Peyer's patch (tissue), 4 donors: ENCODE measurements around the gene CPEB4. TPM values are rescaled to one million over a fixed set of nuclear protein-coding genes. Genes with fewer than 3 reads are reported as not detected.

ENCODE experiments used
- DNase-seq, 3 donors: peaks; one replicate each; pipeline ENCODE4 v3.0.0-alpha.2; 2017 to 2019
- H3K27ac ChIP-seq, 4 donors: fragments of 200-600 bp; sonication (generic); one replicate each; pipeline ENCODE4 v1.5.1; 2016 to 2019
- H3K27me3 ChIP-seq, 2 donors: fragments of 200-600 bp; sonication (generic); one replicate each; pipeline ENCODE4 v1.5.1; 2019
- H3K36me3 ChIP-seq, 3 donors: fragments of 200-600 bp; sonication (generic); one replicate each; pipeline ENCODE4 v1.5.1; 2016 to 2019
- H3K4me1 ChIP-seq, 4 donors: fragments of 200-600 bp; sonication (generic); one replicate each; pipeline ENCODE4 v1.5.1; 2016 to 2019
- H3K4me3 ChIP-seq, 4 donors: fragments of 200-600 bp; sonication (generic); 1 replicate in 3 of 4; 2 replicates in 1 of 4; pipeline ENCODE4 v1.5.1; 2016 to 2019; ENCODE audit warnings: mild to moderate bottlenecking in 1 of 4
- H3K9me3 ChIP-seq, 4 donors: fragments of 200-600 bp; sonication (generic); one replicate each; pipeline ENCODE4 v1.5.1; 2016 to 2019; ENCODE audit warnings: mild to moderate bottlenecking in 1 of 4
- POLR2A ChIP-seq, 2 donors: fragments of 450-650 bp; IDR thresholded peaks; one replicate each; pipeline ENCODE4 v1.5.1; 2017; ENCODE audit warnings: antibody characterized with exemption in 2 of 2, mild to moderate bottlenecking in 2 of 2, moderate library complexity in 2 of 2
- total RNA-seq, 4 donors: library from RNA; depleted of rRNA; stranded (reverse); fragments of >200 nt; gene quantifications; one replicate each; pipeline ENCODE4 v1.1.0, GENCODE V29; 2016
- TF ChIP-seq, protein P1 (sequence below), 6 experiments: fragments of 450-650 bp in 4 of 6; fragments of 200-600 bp in 2 of 6; sonication (generic) in 1 of 6; IDR thresholded peaks; one replicate each; pipeline ENCODE4 v1.5.1; 2017 to 2019; ENCODE audit warnings: antibody characterized with exemption in 6 of 6, mild to moderate bottlenecking in 3 of 6, moderate library complexity in 1 of 6

The CPEB4 gene
- total RNA-seq, 4 donors from 2014 or later = 29.7 to 67.0 (median 57.6) TPM

DNA sequence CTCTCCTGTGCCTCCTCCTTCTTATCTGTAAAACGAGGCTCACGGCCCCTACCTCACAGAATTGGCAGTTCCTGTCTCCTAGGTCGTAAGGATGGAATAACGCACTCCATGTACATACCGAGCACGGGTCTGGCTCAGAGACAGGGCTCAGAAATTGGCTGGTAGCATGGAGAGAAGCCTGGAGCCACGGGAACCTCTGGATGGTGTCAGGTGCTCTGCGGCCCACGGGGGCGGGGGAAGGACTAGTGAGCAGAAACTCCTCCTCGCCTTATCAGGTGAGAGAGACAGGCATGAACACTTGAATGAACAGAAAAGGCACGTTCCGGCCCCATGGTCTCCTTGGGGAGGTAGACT is 85.4 kb downstream of the CPEB4 start:
- peak overlapping the region; percentile 24 to 52 (median 40) for H3K4me3 ChIP-seq
- no peak overlapping the region for H3K27ac ChIP-seq
- DNase-seq = peak in 1 of 3 donors; percentile 57
- TF ChIP-seq, protein P1, sequence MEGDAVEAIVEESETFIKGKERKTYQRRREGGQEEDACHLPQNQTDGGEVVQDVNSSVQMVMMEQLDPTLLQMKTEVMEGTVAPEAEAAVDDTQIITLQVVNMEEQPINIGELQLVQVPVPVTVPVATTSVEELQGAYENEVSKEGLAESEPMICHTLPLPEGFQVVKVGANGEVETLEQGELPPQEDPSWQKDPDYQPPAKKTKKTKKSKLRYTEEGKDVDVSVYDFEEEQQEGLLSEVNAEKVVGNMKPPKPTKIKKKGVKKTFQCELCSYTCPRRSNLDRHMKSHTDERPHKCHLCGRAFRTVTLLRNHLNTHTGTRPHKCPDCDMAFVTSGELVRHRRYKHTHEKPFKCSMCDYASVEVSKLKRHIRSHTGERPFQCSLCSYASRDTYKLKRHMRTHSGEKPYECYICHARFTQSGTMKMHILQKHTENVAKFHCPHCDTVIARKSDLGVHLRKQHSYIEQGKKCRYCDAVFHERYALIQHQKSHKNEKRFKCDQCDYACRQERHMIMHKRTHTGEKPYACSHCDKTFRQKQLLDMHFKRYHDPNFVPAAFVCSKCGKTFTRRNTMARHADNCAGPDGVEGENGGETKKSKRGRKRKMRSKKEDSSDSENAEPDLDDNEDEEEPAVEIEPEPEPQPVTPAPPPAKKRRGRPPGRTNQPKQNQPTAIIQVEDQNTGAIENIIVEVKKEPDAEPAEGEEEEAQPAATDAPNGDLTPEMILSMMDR (IDR thresholded peaks at IDR 0.05) = no peak
- TF ChIP-seq POLR2A (IDR thresholded peaks at IDR 0.05) = no peak
- H3K9me3 ChIP-seq = no peaks in the 10 kb centered on the region
- H3K36me3 ChIP-seq = no peaks in the 10 kb centered on the region
- peaks cover 0 to 6% (median 2%) of the 10 kb centered on the region in 4 donors for H3K4me1 ChIP-seq
- H3K27me3 ChIP-seq = no peaks in the 10 kb centered on the region

DNA sequence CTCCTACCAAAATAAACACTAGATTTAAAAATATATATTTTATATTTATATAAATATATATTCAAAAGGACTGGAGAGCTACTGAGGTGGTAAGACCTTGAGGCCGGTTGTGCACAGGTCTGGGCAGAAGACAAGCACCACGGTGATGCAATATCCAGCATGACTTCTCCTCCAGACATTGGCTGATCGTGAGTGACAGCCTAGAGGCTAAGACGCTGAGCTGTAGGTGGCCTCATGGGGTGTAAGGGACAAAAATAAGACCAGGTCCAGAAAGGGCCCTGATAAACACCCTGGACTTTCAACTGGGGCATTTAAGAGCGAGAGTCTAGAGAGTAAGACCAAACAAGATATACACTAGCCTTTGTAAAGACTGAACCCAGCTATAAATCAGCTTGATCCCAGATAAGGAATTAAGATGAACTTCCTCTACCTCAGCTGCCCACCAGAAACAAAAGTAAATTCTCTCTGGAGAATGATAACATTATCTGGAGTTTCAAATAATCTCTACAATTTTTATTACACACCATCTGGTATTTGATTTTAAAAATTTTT is 86.6 kb downstream of the CPEB4 start:
- no peaks in the 10 kb centered on the region for H3K9me3 ChIP-seq
- DNase-seq = no peak
- no peak for TF ChIP-seq POLR2A (IDR thresholded peaks at IDR 0.05)
- TF ChIP-seq, protein P1 (IDR thresholded peaks at IDR 0.05) = no peak
- H3K36me3 ChIP-seq = no peaks in the 10 kb centered on the region
- H3K27me3 ChIP-seq = no peaks in the 10 kb centered on the region
- no peak overlapping the region for H3K27ac ChIP-seq
- H3K4me1 ChIP-seq = peaks cover 0 to 6% (median 2%) of the 10 kb centered on the region in 4 donors
- H3K4me3 ChIP-seq = no peak overlapping the region

DNA sequence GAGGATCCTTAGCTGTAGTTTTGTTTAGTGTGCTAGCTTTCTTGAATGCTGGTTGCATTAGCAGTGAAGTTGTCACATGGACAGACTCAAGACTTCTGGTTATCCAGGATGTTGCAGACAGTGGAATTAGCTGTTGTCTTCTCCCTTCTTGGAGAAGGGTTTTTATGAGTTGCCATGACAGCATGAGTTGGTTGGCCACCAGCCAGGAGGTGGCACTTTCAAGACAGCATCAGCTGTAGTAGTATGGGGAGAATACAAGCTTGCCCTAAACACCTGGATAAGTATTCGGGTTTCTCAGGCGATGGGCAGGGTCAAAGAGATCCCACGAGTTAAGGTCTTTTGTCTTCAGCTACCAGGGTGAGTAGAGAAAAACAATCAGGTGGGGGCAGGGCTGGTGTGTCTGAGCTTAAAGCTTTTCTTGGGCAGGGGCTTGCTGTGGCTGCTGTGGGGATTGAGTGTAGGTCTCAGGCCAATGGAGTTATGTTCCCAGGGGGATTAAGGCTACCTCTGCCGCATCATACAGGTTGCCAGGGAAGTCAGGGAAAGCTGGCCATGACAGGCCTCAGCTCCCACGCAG is 93.1 kb downstream of the CPEB4 start:
- DNase-seq = no peak
- no peak for TF ChIP-seq POLR2A (IDR thresholded peaks at IDR 0.05)
- H3K4me1 ChIP-seq = no peaks in the 10 kb centered on the region
- no peak overlapping the region for H3K27ac ChIP-seq
- no peaks in the 10 kb centered on the region for H3K27me3 ChIP-seq
- no peaks in the 10 kb centered on the region for H3K36me3 ChIP-seq
- H3K9me3 ChIP-seq = no peaks in the 10 kb centered on the region
- no peak overlapping the region for H3K4me3 ChIP-seq

DNA sequence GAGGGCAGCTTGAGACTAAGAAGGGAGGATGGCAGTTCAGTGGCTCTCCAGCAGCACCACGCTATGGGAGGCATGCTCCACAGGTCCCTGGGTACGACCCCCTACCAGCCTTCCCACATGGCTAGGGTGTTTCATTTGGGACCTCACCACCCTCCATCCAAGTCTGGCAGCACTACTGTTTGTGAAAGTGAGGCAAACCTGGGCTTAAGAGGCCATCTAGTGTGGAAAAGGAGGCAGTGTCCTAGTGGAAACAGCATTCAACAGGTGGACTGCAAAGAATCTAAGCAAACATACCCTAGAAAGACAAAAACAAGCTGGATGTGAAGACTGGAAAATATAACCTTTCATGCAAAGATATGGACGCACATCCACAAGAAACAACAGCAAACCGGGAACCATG is 96.1 kb downstream of the CPEB4 start:
- Histone ChIP-seq H3K9me3 (no peaks in the 10 kb centered on the region), H3K27ac (no peak overlapping the region), H3K27me3 (no peaks in the 10 kb centered on the region), H3K4me1 (no peaks in the 10 kb centered on the region), H3K4me3 (no peak overlapping the region), H3K36me3 (no peaks in the 10 kb centered on the region)
- no peak for TF ChIP-seq POLR2A (IDR thresholded peaks at IDR 0.05)
- TF ChIP-seq, protein P1 (IDR thresholded peaks at IDR 0.05) = peak in 3 of 6 experiments; percentile 38 to 43 (median 38)
- DNase-seq = no peak

DNA sequence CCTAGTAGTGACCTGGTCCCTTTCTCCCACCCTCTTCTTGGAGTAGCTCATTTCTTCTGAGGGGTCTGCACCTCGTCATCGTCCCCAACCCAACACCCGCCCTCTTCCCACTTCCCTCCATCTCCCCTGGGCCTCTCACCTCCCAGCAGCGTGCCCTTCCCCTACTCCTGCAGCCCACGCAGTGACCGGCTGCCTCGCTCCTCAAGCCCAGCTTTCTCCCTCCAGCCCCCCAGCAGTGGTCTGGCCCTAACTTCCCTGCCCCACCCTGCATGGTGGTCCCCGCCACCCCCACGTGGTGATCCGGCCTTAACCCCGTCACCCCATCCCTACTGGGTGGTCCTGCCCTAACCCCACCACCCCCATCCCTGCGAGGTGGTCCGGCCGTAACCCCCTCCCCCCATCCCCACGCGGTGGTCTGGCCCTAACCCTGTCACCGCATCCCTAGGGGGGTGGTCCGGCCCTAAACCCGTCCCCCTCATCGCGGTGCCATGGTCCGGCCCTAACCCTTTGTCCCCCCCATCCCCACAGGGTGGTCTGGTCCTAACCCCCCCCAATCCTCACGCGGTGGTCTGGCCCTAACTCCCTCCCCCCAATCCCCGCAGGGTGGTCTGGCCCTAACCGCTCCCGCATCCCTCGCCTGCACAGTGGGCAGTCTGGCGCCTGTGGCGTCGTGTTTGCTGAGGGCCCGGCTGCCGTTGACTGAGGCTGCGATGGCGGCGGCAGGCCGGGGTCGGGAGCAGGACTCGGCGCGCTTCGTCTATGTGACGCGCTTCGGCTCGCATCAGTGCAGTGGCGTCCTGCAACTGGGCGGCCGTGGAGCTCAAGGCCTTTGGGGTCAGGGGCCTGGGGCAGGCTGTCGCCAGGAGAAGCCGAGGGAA is 100.6 kb downstream of the CPEB4 start, which contains the start of gene C5orf47:
Gene C5orf47, plus strand, starts transcription at position 617 of the 878 bp plus-strand sequence. Its CDS starts 94 bp downstream, at position 711.
- no peak for DNase-seq
- TF ChIP-seq POLR2A (IDR thresholded peaks at IDR 0.05) = no peak
- TF ChIP-seq, protein P1 (IDR thresholded peaks at IDR 0.05) = no peak

More for the DNA sequence above, 100.6 kb downstream of the CPEB4 start, which contains the start of gene C5orf47:
- Histone ChIP-seq H3K4me1 (no peaks in the 10 kb centered on the region), H3K4me3 (no peak within 1 kb of the TSS), H3K9me3 (no peaks in the 10 kb centered on the region), H3K27ac (no peak within 1 kb of the TSS), H3K27me3 (no peaks in the 10 kb centered on the region), H3K36me3 (no peaks in the 10 kb centered on the region)
